ENCODE measurements around the gene DBP.

DBP gene

DNA sequence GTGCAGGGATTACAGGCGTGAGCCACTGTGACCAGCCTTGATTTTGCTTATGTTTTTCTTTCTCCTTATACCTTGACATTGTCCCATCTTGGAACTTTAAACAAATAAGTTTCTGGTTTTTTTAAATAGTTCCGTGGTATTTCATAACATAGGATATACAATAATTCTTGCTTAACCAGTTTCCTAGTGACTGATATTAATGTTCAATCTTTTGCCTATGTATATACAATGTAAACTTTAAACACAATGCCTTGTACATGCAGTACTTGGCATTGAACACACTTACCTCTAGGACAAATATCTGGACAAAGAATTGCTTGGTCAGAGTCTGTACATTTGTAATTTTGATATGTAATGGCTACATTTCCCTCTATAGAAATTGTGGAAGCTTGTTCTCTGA is 55.0 kb downstream of the DBP start:
- TF ChIP-seq, protein P1, sequence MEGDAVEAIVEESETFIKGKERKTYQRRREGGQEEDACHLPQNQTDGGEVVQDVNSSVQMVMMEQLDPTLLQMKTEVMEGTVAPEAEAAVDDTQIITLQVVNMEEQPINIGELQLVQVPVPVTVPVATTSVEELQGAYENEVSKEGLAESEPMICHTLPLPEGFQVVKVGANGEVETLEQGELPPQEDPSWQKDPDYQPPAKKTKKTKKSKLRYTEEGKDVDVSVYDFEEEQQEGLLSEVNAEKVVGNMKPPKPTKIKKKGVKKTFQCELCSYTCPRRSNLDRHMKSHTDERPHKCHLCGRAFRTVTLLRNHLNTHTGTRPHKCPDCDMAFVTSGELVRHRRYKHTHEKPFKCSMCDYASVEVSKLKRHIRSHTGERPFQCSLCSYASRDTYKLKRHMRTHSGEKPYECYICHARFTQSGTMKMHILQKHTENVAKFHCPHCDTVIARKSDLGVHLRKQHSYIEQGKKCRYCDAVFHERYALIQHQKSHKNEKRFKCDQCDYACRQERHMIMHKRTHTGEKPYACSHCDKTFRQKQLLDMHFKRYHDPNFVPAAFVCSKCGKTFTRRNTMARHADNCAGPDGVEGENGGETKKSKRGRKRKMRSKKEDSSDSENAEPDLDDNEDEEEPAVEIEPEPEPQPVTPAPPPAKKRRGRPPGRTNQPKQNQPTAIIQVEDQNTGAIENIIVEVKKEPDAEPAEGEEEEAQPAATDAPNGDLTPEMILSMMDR (IDR thresholded peaks at IDR 0.05; ENCODE audit: low read depth, low read length) = no peak

More for the DNA sequence above, 55.0 kb downstream of the DBP start:
- no peak for DNase-seq (ENCODE audit: extremely low read depth, low read depth)

All from AG09319 (cell line).